Renal cortex interstitium (tissue), 11 donors: ENCODE data around the gene SYNE2. TPM values are rescaled to one million over a fixed set of nuclear protein-coding genes. Genes with fewer than 3 reads are reported as not detected.
A peak's percentile ranks its signal among the peaks of the same experiment; 100 is the strongest.
"Not testable (repeated sequence)": the region's sequence is repeated elsewhere in the genome, so short reads cannot be mapped to it uniquely, and the experiment has no call there.

Experiments used
- DNase-seq, 11 donors: peaks; one replicate each; pipeline ENCODE4 v3.0.0-alpha.2; 2013; ENCODE audit warnings: low read depth in 9 of 11, low spot score in 4 of 11; ENCODE audit errors: extremely low read depth in 1 of 11
- polyA plus RNA-seq, 3 donors: library from polyadenylated mRNA; unstranded; fragments of 120-200 nt; gene quantifications; one replicate each; pipeline ENCODE4 v1.2.1, GENCODE V29; 2013; ENCODE audit not compliant: insufficient read length in 3 of 3

SYNE2 gene
- polyA plus RNA-seq, 3 donors = 113 to 171 (median 131) TPM

DNA sequence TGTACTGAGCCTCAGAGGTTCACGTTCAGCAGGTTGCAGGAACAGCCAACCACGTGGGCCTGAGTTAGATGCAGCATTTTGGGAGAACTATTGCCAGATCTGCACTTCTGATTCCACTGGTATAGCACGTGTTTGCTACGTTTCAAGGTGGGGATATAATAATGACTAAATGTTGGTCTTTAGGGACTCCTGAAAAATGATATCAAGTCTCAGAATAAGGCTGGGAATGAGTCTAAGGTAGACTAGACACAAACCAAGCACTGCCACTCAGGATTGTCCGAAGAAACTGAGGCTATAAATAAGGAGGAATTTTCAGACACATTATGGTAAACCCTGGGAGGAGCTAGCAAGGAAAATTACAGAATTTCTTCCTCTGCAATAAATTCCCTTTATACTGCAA lies 343.3 kb downstream of the SYNE2 start:
- no peak for DNase-seq

DNA sequence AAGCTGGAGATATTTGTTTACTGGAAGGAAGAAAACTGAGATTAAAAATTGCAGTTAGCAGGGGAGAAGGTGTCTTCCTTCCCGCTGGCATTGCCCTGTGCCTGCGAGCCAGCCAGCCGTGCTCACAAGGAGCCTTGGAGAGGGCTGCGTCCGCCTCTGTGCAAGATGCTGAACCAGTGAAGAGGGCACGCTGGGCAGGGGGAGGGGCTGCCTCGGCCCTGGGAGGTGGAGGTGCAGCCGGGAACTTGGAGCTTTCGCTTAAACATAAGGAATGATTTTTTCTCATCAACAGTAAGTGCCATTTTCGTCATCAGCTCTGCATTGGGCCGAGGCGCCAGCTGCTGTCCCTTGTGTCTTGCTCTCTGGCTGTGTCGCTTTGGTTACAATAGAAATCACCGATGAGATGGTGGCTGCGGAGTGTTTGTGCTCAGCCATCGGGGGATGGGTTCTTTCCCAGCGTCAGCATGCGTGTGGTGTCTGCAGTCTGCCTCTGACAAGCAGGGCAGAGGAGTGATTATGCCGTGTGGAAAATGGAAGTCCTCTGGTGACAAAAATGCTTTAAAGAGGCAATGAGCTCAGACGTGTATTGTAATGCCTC lies 344.1 kb downstream of the SYNE2 start:
- DNase-seq = peak in 7 of 11 donors; percentile 37 to 54 (median 42)

DNA sequence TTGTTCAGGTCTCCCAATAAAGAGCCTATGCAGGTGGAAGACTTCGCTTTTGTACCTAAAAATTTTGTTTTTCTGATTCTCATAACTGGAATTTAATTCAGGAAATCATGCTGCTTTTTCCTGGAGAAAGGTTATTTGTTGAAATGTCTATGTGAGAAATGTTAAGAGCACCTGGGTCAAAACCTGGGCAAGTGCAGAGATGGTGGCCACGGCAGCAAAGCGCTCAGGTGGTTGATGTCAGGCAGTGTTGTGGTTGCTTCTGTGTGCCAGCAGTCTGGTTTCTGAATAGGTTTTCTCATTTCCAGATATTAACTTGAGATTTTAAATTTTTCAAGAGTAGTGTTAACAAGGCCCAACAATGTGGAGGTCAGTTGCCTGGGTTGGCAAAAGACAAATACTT lies 345.2 kb downstream of the SYNE2 start:
- DNase-seq = no peak

GRCh38 chr14:64198486-64198885 lies 345.7 kb downstream of the SYNE2 start:
- DNase-seq = no peak

- no peak for DNase-seq
Measured at GRCh38 chr14:64200170-64200569, 347.4 kb downstream of the SYNE2 start.

GRCh38 chr14:64201296-64201695 lies 348.5 kb downstream of the SYNE2 start:
- DNase-seq = no peak

- DNase-seq = no peak
Measured at GRCh38 chr14:64201921-64202545, 349.2 kb downstream of the SYNE2 start.

GRCh38 chr14:64202716-64203115 lies 349.9 kb downstream of the SYNE2 start:
- DNase-seq = no peak

GRCh38 chr14:64203366-64204006 lies 350.7 kb downstream of the SYNE2 start:
- no peak for DNase-seq

GRCh38 chr14:64208261-64208660 lies 355.5 kb downstream of the SYNE2 start:
- no peak for DNase-seq

DNA sequence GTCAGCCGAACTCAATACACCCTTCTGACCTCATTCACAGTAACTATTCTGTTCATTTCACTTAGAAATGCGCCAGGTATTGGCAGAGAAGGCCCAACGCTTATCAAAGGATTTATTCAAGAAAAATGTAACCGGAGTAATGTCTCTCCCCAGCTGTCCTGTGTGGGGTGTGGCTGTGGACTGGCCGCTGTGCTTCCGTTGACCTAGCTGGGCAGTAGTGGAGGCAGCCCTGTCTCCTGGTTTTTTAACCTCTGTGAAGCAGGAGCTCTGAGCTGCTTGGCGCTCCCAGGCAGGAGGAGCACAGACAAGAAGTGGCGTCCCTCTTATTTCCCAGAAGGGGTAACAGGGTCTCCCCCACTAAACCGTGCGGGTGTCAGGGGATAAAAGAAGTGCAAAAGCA lies 356.2 kb downstream of the SYNE2 start:
- DNase-seq = no peak

GRCh38 chr14:64209444-64210131 lies 356.8 kb downstream of the SYNE2 start:
- peak in 4 of 11 donors; percentile 13 to 33 (median 32) for DNase-seq

DNA sequence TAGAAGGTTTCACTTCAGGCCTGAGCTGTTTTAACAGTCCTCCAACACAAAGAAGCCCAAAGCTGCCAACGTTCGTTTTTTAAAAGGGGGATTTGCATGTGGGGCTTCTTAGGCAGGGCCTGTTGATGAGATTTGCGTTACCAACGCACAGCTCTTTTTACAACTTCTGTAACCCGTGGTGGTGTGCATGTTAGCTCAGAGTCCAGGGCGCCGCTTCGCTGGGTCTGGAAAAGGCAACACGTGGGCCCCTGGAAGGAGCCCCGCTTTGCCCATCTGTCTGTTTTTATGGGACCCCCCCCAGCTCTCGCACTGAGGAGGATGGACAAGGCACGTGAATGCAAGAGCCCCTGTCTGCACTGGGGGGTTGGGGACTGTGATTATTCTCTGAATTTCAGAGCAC lies 357.4 kb downstream of the SYNE2 start:
- DNase-seq = no peak

- not testable (repeated sequence) for DNase-seq
Measured at GRCh38 chr14:64210912-64211311, 358.1 kb downstream of the SYNE2 start.

- no peak for DNase-seq
Measured at GRCh38 chr14:64212666-64213065, 359.9 kb downstream of the SYNE2 start.

DNA sequence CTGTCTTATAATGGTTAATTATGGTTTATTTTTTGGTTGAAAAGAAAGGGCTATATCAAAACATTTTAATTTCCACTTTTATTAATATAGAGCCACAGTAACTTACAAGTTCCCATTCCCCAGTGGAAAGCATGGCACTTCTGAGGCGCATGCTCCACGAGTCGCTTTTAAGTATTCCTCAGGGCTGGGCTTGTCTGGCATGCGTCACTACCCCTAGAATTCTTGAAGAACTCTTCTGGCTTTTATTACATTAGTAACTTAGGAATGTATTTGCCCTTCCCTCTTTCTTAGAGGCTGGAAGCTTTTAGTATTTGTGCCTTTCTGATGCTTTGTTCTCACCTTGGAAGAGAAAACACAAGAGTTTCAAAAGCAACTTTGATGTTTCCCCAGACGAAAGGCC lies 360.3 kb downstream of the SYNE2 start:
- no peak for DNase-seq

GRCh38 chr14:64213853-64214570 lies 361.2 kb downstream of the SYNE2 start:
- DNase-seq = no peak

DNA sequence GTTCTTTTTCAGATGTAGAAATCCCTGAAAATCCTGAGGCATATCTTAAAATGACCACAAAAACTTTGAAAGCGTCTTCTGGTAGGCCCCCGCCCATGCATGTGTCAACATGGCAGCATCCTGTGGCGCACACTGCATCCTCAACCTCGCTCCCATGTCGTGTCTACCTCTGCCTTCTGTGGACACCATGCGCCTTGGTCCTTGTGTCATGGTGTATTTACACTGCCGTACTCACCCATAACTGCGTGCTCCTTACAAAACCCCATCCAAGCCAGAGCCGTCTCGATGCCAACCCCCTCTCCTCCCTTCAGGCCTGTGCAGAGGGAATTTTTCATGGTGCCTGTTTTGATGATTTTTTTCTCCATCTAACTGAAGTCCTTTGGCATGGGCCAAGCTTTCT lies 362.5 kb downstream of the SYNE2 start:
- no peak for DNase-seq

DNA sequence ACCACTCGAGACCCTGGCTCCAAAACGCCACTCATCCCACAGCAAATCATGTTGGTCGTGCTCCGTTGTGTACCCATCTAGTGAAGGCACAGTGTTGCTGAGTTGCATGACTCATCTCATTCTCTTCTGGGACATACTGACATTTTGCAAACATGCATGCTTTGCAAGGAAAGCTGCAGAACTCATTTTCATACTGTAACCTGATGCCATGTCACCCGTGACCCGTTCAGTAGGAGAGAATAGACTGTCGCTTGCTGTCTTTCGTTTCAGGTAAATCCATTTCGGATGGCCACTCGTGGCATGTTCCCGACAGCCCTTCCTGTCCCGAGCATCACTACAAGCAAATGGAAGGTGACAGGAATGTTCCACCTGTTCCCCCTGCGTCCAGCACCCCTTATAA lies 363.2 kb downstream of the SYNE2 start:
- DNase-seq = no peak
